NCI-H2107 treated with DMSO at 0.1 percent for 48 hours (cell line): ENCODE data around the gene IL6.
A peak's percentile ranks its signal among the peaks of the same experiment; 100 is the strongest.

ENCODE experiments used
- DNase-seq: peaks from one replicate; lab custom pipeline; 2025; ENCODE audit not compliant: unreplicated experiment; lab: John Stamatoyannopoulos, UW

IL6 gene

GRCh38 chr7:22726345-22726906, 574 bp upstream of the IL6 start:
- DNase-seq, result no peak

GRCh38 chr7:22727714-22728035, 675 bp downstream of the IL6 start:
- no peak for DNase-seq

GRCh38 chr7:22728401-22729029, 1.5 kb downstream of the IL6 start:
- DNase-seq, result peak; percentile 37

- no peak for DNase-seq
These were observed 2.3 kb downstream of the IL6 start for GRCh38 chr7:22729180-22729825.

- DNase-seq, result no peak
These were observed 3.2 kb downstream of the IL6 start for GRCh38 chr7:22730066-22730710.

- DNase-seq, result no peak
These were observed 4.1 kb downstream of the IL6 start for GRCh38 chr7:22730921-22731654.

- DNase-seq, result no peak
These were observed 4.8 kb downstream of the IL6 start for GRCh38 chr7:22731766-22732165.

- DNase-seq, result no peak
These were observed 5.6 kb downstream of the IL6 start for GRCh38 chr7:22732556-22733126.

GRCh38 chr7:22733761-22734160, 6.8 kb downstream of the IL6 start:
- no peak for DNase-seq

- no peak for DNase-seq
These were observed 16.0 kb downstream of the IL6 start for GRCh38 chr7:22743014-22743413.

- DNase-seq, result no peak
These were observed 24.3 kb downstream of the IL6 start for GRCh38 chr7:22751341-22751740.

- DNase-seq, result no peak
These were observed 30.5 kb downstream of the IL6 start for GRCh38 chr7:22757338-22757994.

- DNase-seq, result no peak
These were observed 31.6 kb downstream of the IL6 start for GRCh38 chr7:22758576-22758975.

- DNase-seq, result no peak
These were observed 32.7 kb downstream of the IL6 start for GRCh38 chr7:22759721-22760120.

GRCh38 chr7:22762866-22763265, 35.9 kb downstream of the IL6 start:
- DNase-seq, result no peak

- no peak for DNase-seq
These were observed 38.6 kb downstream of the IL6 start for GRCh38 chr7:22765609-22766008.

GRCh38 chr7:22771194-22771871, 44.3 kb downstream of the IL6 start:
- DNase-seq, result no peak

- DNase-seq, result no peak
These were observed 44.9 kb downstream of the IL6 start for GRCh38 chr7:22771872-22772228.

GRCh38 chr7:22772885-22773284, 45.9 kb downstream of the IL6 start:
- no peak for DNase-seq

- DNase-seq, result no peak
These were observed 50.0 kb downstream of the IL6 start for GRCh38 chr7:22776964-22777363.
